ENCODE measurements around the gene CAV1. TPM values are rescaled to one million over a fixed set of nuclear protein-coding genes. Genes with fewer than 3 reads are reported as not detected.

Gene CAV1
- total RNA-seq, 1 experiment from 2014 or later, result 20.2 TPM

DNA sequence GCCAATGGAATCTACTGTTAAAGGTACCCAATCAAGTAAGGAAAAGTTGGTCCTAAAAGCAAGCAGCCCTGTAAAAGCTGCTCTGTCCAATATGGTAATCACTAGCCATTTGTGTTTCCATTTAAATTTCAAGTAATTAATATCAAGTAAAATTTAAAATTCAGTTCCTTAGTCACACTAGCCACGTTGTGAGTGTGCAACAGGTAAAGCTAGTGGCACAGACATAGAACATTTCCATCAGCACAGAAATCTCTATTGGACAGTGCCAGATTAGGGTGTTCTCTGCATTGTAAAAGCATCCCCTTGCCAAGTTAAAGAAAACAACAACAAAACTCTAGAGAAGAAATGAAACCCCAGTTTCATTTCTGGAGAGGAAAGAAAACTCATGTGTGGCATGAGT, 4.4 kb downstream of the CAV1 start:
- Histone ChIP-seq H3K23me2 (ENCODE audit: insufficient read length, low read depth, low read length, poor library complexity, severe bottlenecking) (peaks cover 20% of the 10 kb centered on the region), H2AK5ac (ENCODE audit: insufficient read length, low read length) (no peak overlapping the region), H3K4ac (ENCODE audit: low read depth, low read length) (no peak overlapping the region), H3K4me2 (ENCODE audit: insufficient read depth, insufficient read length, low read length) (no peak overlapping the region), H2AFZ (ENCODE audit: low read length) (no peak overlapping the region), H3T11ph (ENCODE audit: low read length) (no peak overlapping the region), H2BK5ac (ENCODE audit: insufficient read length, low read length) (no peak overlapping the region), H3K79me1 (ENCODE audit: insufficient read depth, low read depth, low read length, poor library complexity, severe bottlenecking) (no peaks in the 10 kb centered on the region), H3K56ac (ENCODE audit: insufficient read length, low read depth, low read length) (no peak overlapping the region), H3K9me3 (ENCODE audit: control insufficient read depth, low read depth, low read length) (no peaks in the 10 kb centered on the region), H3K79me2 (ENCODE audit: insufficient read depth, low read length) (no peaks in the 10 kb centered on the region), H3K18ac (ENCODE audit: insufficient read length, low read depth, low read length) (no peak overlapping the region), H3K23ac (ENCODE audit: insufficient read length, low read depth, low read length) (no peak overlapping the region), H4K5ac (ENCODE audit: insufficient read length, low read depth, low read length) (no peak overlapping the region), H3K4me1 (ENCODE audit: insufficient read depth, low read length) (no peaks in the 10 kb centered on the region; the same call in 1 of the 2 replicates), H3K14ac (ENCODE audit: insufficient read depth, low read length) (no peak overlapping the region), H3K27ac (ENCODE audit: insufficient read length, low read depth, low read length) (no peak overlapping the region), H4K8ac (replicated peaks; ENCODE audit: insufficient read length, low read depth, low read length) (no peak overlapping the region), H2BK20ac (ENCODE audit: low read depth, low read length, poor library complexity, severe bottlenecking) (no peak overlapping the region), H3K27me3 (ENCODE audit: insufficient read depth, low read length) (no peaks in the 10 kb centered on the region), H4K91ac (ENCODE audit: insufficient read length, low read depth, low read length) (no peak overlapping the region), H2BK120ac (ENCODE audit: low read depth, low read length, poor library complexity, severe bottlenecking) (no peak overlapping the region), H4K20me1 (ENCODE audit: control insufficient read depth, insufficient read depth, insufficient read length) (no peaks in the 10 kb centered on the region), H2BK12ac (ENCODE audit: insufficient read length, low read depth, low read length) (no peak overlapping the region), H3K9ac (ENCODE audit: extremely low read depth, insufficient read length, low read length) (no peak overlapping the region), H2BK15ac (ENCODE audit: low read depth, low read length) (no peak overlapping the region)
- peaks cover 17% of the 10 kb centered on the region for H3K27me3 Mint-ChIP-seq (ENCODE audit: low read depth)
- no peak for DNase-seq
- no CpG with 5 or more reads among the region's 1 CpG for WGBS (ENCODE audit: extremely low coverage, insufficient read length, low lambda C conversion rate)
- TF ChIP-seq, protein P1, sequence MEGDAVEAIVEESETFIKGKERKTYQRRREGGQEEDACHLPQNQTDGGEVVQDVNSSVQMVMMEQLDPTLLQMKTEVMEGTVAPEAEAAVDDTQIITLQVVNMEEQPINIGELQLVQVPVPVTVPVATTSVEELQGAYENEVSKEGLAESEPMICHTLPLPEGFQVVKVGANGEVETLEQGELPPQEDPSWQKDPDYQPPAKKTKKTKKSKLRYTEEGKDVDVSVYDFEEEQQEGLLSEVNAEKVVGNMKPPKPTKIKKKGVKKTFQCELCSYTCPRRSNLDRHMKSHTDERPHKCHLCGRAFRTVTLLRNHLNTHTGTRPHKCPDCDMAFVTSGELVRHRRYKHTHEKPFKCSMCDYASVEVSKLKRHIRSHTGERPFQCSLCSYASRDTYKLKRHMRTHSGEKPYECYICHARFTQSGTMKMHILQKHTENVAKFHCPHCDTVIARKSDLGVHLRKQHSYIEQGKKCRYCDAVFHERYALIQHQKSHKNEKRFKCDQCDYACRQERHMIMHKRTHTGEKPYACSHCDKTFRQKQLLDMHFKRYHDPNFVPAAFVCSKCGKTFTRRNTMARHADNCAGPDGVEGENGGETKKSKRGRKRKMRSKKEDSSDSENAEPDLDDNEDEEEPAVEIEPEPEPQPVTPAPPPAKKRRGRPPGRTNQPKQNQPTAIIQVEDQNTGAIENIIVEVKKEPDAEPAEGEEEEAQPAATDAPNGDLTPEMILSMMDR (conservative IDR thresholded peaks at IDR 0.05), result no peak
- no peaks in the 10 kb centered on the region for H3K36me3 Mint-ChIP-seq (ENCODE audit: insufficient read depth in 1 of 3, low read depth in 3 of 3)
- no peak overlapping the region for H3K27ac Mint-ChIP-seq
- no peaks in the 10 kb centered on the region for H3K9me3 Mint-ChIP-seq
- peaks cover 23 to 29% of the 10 kb centered on the region in 2 experiments for H3K4me1 Mint-ChIP-seq
- no peak overlapping the region for H3K4me3 Mint-ChIP-seq

Data from H9 (cell line).